WTC11 (cell line): Measurements from ENCODE around the gene ARHGAP8. TPM values are rescaled to one million over a fixed set of nuclear protein-coding genes. Genes with fewer than 3 reads are reported as not detected.

Experiments
- ATAC-seq: fragments of 200-7000 bp; cut with Tn5 transposase; 2 replicates; pipeline ENCODE4 v1.10.0; 2021; ENCODE audit warnings: mild to moderate bottlenecking, moderate library complexity
- CTCF ChIA-PET: fragments of 300-600 bp; sonication (Branson Sonifier 250); formaldehyde crosslinking; loops from one replicate; lab custom pipeline; 2021; ENCODE audit warnings: antibody characterized with exemption; lab: Charles Lee
- POLR2A ChIA-PET: fragments of 350-600 bp; sonication (Branson Sonifier 250); formaldehyde crosslinking; loops from one replicate; lab custom pipeline; 2021; ENCODE audit warnings: antibody characterized with exemption; lab: Charles Lee
- DNase-seq: peaks from one replicate; pipeline ENCODE4 v3.0.0; 2021; ENCODE audit warnings: low spot score
- H3K27ac Mint-ChIP-seq: 2 replicates; pipeline ENCODE4 v1.8.0; 2021; ENCODE audit warnings: mixed read lengths
- H3K27me3 Mint-ChIP-seq: 2 replicates; pipeline ENCODE4 v1.8.0; 2021; ENCODE audit warnings: low read depth, mild to moderate bottlenecking, moderate library complexity, mixed read lengths
- H3K36me3 Mint-ChIP-seq: 2 replicates; pipeline ENCODE4 v1.8.0; 2021; ENCODE audit warnings: mixed read lengths
- H3K4me1 Mint-ChIP-seq: 2 replicates; pipeline ENCODE4 v1.8.0; 2022; ENCODE audit warnings: mixed read lengths
- H3K4me3 Mint-ChIP-seq: 2 replicates; pipeline ENCODE4 v1.8.0; 2021; ENCODE audit warnings: mild to moderate bottlenecking, moderate library complexity, mixed read lengths
- H3K9me3 Mint-ChIP-seq: 2 replicates; pipeline ENCODE4 v1.8.0; 2021; ENCODE audit warnings: mixed read lengths
- ATF1 ChIP-seq: sonication (generic); formaldehyde crosslinking; IDR thresholded peaks from 2 replicates; pipeline ENCODE4 v1.8.1; 2023; ENCODE audit warnings: mild to moderate bottlenecking, moderate library complexity, missing genetic modification reagents
- CDX4 ChIP-seq: fragments of 250-450 bp; sonication (Bioruptor Pico); IDR thresholded peaks from 2 replicates; pipeline ENCODE4 v1.9.0; 2021; ENCODE audit warnings: moderate library complexity, mild to moderate bottlenecking, inconsistent platforms, borderline replicate concordance
- E2F4 ChIP-seq: sonication (generic); formaldehyde crosslinking; IDR thresholded peaks from 2 replicates; pipeline ENCODE4 v1.8.1; 2022; ENCODE audit warnings: low read depth, mild to moderate bottlenecking, moderate library complexity, missing genetic modification reagents, borderline replicate concordance
- E2F5 ChIP-seq: sonication (generic); formaldehyde crosslinking; IDR thresholded peaks from 2 replicates; pipeline ENCODE4 v1.8.1; 2022; ENCODE audit warnings: mild to moderate bottlenecking, moderate library complexity, missing genetic modification reagents
- EMX1 ChIP-seq: fragments of 250-450 bp; sonication (Bioruptor Pico); IDR thresholded peaks from 2 replicates; pipeline ENCODE4 v1.8.0; 2021; ENCODE audit warnings: mild to moderate bottlenecking
- FOXK1 ChIP-seq: sonication (generic); formaldehyde crosslinking; IDR thresholded peaks from 2 replicates; pipeline ENCODE4 v1.8.0; 2022; ENCODE audit warnings: mild to moderate bottlenecking, moderate library complexity, missing genetic modification reagents
- FOXP4 ChIP-seq: sonication (generic); formaldehyde crosslinking; IDR thresholded peaks from 2 replicates; pipeline ENCODE4 v1.8.0; 2022; ENCODE audit warnings: mild to moderate bottlenecking, missing genetic modification reagents
- GABPB1 ChIP-seq: sonication (generic); formaldehyde crosslinking; IDR thresholded peaks from 2 replicates; pipeline ENCODE4 v1.8.1; 2023; ENCODE audit warnings: mild to moderate bottlenecking, missing genetic modification reagents
- ZMAT4 ChIP-seq: fragments of 250-450 bp; sonication (Bioruptor Pico); IDR thresholded peaks from 2 replicates; pipeline ENCODE4 v1.9.0; 2021; ENCODE audit warnings: mild to moderate bottlenecking
- ZNF121 ChIP-seq: sonication (generic); formaldehyde crosslinking; IDR thresholded peaks from 2 replicates; pipeline ENCODE4 v1.8.0; 2023; ENCODE audit warnings: missing genetic modification reagents
- ZNF425 ChIP-seq: fragments of 250-450 bp; sonication (Bioruptor Pico); conservative IDR thresholded peaks from 2 replicates; pipeline ENCODE4 v1.9.0; 2021; ENCODE audit warnings: mild to moderate bottlenecking
- total RNA-seq: library from RNA; stranded (reverse); gene quantifications from 3 replicates; pipeline ENCODE4 v1.2.3, GENCODE V29; 2021
- TF ChIP-seq, protein P1 (sequence below): fragments of 250-450 bp; sonication (Bioruptor Pico); IDR thresholded peaks from 2 replicates; pipeline ENCODE4 v1.8.0; 2021; ENCODE audit warnings: mild to moderate bottlenecking
- TF ChIP-seq, protein P2 (sequence below): sonication (generic); formaldehyde crosslinking; IDR thresholded peaks from 2 replicates; pipeline ENCODE4 v1.8.1; 2022; ENCODE audit warnings: low read depth, missing genetic modification reagents, borderline replicate concordance
- TF ChIP-seq, protein P3 (sequence below): sonication (generic); formaldehyde crosslinking; IDR thresholded peaks from 2 replicates; pipeline ENCODE4 v1.8.0; 2023; ENCODE audit warnings: missing genetic modification reagents, mild to moderate bottlenecking, borderline replicate concordance
- TF ChIP-seq, protein P4 (sequence below): fragments of 250-450 bp; sonication (Bioruptor Pico); IDR thresholded peaks from 2 replicates; pipeline ENCODE4 v2.1.2; 2022; ENCODE audit warnings: mild to moderate bottlenecking, moderate library complexity

The ARHGAP8 gene
- total RNA-seq, 1 experiment from 2014 or later, result 61.4 TPM

DNA sequence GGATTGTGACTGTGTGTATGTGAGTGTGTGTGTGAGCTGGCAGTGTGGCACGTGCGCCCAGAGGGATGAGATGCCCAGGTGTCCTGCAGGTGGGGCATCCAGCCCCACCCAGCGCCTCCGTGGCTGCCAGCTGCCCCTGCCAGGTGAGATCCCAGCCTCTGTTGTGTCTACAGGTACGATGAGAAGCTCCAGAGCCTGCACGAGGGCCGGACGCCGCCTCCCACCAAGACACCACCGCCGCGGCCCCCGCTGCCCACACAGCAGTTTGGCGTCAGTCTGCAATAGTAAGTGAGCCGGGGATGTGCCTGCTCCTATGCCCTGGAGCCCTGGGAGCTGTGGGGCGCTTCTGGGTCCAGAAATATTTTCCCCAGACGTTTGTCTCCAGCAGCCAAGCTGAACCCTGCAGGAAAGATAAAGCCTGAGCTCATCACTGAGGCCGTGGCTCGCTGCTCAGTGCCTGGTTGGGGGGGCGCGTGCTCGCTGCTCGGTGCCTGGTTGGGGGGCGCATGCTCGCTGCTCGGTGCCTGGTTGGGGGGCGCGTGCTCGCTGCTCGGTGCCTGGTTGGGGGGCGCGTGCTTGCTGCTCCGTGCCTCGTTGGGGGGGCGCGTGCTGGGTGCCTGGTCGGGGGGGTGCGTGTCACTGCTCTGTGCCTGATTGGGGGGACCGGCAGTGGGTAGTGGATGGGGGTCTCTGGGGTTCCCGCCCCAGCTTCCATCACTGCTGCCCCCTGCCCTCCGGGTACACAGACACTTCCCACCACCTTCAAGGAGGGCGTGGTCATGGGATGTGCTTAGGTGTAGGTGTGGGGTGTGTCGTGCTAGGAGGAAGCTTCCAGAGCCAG lies 73.2 kb downstream of the ARHGAP8 start:
- POLR2A ChIA-PET, result no interaction called here
- H3K27me3 Mint-ChIP-seq, result no peaks in the 10 kb centered on the region
- TF ChIP-seq EMX1 (no peak), E2F5 (no peak), E2F4 (CRISPR knock-in tag) (no peak), FOXK1 (CRISPR knock-in tag) (no peak), ZNF121 (CRISPR knock-in tag) (no peak), CDX4 (CRISPR knock-in tag) (no peak), ZNF425 (CRISPR knock-in tag) (no peak), ZMAT4 (CRISPR knock-in tag) (no peak), GABPB1 (no peak), FOXP4 (CRISPR knock-in tag) (no peak), ATF1 (CRISPR knock-in tag) (no peak)
- TF ChIP-seq, protein P1, sequence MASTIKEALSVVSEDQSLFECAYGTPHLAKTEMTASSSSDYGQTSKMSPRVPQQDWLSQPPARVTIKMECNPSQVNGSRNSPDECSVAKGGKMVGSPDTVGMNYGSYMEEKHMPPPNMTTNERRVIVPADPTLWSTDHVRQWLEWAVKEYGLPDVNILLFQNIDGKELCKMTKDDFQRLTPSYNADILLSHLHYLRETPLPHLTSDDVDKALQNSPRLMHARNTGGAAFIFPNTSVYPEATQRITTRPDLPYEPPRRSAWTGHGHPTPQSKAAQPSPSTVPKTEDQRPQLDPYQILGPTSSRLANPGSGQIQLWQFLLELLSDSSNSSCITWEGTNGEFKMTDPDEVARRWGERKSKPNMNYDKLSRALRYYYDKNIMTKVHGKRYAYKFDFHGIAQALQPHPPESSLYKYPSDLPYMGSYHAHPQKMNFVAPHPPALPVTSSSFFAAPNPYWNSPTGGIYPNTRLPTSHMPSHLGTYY (CRISPR knock-in tag), result no peak
- TF ChIP-seq, protein P2, sequence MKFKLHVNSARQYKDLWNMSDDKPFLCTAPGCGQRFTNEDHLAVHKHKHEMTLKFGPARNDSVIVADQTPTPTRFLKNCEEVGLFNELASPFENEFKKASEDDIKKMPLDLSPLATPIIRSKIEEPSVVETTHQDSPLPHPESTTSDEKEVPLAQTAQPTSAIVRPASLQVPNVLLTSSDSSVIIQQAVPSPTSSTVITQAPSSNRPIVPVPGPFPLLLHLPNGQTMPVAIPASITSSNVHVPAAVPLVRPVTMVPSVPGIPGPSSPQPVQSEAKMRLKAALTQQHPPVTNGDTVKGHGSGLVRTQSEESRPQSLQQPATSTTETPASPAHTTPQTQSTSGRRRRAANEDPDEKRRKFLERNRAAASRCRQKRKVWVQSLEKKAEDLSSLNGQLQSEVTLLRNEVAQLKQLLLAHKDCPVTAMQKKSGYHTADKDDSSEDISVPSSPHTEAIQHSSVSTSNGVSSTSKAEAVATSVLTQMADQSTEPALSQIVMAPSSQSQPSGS (CRISPR knock-in tag), result no peak
- TF ChIP-seq, protein P3, sequence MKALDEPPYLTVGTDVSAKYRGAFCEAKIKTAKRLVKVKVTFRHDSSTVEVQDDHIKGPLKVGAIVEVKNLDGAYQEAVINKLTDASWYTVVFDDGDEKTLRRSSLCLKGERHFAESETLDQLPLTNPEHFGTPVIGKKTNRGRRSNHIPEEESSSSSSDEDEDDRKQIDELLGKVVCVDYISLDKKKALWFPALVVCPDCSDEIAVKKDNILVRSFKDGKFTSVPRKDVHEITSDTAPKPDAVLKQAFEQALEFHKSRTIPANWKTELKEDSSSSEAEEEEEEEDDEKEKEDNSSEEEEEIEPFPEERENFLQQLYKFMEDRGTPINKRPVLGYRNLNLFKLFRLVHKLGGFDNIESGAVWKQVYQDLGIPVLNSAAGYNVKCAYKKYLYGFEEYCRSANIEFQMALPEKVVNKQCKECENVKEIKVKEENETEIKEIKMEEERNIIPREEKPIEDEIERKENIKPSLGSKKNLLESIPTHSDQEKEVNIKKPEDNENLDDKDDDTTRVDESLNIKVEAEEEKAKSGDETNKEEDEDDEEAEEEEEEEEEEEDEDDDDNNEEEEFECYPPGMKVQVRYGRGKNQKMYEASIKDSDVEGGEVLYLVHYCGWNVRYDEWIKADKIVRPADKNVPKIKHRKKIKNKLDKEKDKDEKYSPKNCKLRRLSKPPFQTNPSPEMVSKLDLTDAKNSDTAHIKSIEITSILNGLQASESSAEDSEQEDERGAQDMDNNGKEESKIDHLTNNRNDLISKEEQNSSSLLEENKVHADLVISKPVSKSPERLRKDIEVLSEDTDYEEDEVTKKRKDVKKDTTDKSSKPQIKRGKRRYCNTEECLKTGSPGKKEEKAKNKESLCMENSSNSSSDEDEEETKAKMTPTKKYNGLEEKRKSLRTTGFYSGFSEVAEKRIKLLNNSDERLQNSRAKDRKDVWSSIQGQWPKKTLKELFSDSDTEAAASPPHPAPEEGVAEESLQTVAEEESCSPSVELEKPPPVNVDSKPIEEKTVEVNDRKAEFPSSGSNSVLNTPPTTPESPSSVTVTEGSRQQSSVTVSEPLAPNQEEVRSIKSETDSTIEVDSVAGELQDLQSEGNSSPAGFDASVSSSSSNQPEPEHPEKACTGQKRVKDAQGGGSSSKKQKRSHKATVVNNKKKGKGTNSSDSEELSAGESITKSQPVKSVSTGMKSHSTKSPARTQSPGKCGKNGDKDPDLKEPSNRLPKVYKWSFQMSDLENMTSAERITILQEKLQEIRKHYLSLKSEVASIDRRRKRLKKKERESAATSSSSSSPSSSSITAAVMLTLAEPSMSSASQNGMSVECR (CRISPR knock-in tag), result no peak
- TF ChIP-seq, protein P4, sequence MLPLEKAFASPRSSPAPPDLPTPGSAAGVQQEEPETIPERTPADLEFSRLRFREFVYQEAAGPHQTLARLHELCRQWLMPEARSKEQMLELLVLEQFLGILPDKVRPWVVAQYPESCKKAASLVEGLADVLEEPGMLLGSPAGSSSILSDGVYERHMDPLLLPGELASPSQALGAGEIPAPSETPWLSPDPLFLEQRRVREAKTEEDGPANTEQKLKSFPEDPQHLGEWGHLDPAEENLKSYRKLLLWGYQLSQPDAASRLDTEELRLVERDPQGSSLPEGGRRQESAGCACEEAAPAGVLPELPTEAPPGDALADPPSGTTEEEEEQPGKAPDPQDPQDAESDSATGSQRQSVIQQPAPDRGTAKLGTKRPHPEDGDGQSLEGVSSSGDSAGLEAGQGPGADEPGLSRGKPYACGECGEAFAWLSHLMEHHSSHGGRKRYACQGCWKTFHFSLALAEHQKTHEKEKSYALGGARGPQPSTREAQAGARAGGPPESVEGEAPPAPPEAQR (CRISPR knock-in tag), result no peak
- no peak overlapping the region for H3K4me3 Mint-ChIP-seq
- no peak overlapping the region for H3K27ac Mint-ChIP-seq
- H3K36me3 Mint-ChIP-seq, result peaks cover 16% of the 10 kb centered on the region; the same call in 1 of the 2 replicates
- no peaks in the 10 kb centered on the region for H3K9me3 Mint-ChIP-seq
- ATAC-seq (no peak), DNase-seq (no peak)
- peaks cover 15% of the 10 kb centered on the region for H3K4me1 Mint-ChIP-seq
- CTCF ChIA-PET, result no interaction called here
